NCI-H748 (cell line): ENCODE data around the gene GRAP2.
"Not testable (repeated sequence)": the region's sequence is repeated elsewhere in the genome, so short reads cannot be mapped to it uniquely, and the experiment has no call there.

Source experiments
- DNase-seq: peaks from one replicate; lab custom pipeline; 2025; ENCODE audit not compliant: unreplicated experiment; lab: John Stamatoyannopoulos, UW

The GRAP2 gene

GRCh38 chr22:39900306-39901227 is at the start of gene GRAP2:
Gene GRAP2, plus strand, starts transcription at chr22:39901084. Its CDS starts 46,023 bp downstream, at chr22:39947107.
- no peak for DNase-seq

DNA sequence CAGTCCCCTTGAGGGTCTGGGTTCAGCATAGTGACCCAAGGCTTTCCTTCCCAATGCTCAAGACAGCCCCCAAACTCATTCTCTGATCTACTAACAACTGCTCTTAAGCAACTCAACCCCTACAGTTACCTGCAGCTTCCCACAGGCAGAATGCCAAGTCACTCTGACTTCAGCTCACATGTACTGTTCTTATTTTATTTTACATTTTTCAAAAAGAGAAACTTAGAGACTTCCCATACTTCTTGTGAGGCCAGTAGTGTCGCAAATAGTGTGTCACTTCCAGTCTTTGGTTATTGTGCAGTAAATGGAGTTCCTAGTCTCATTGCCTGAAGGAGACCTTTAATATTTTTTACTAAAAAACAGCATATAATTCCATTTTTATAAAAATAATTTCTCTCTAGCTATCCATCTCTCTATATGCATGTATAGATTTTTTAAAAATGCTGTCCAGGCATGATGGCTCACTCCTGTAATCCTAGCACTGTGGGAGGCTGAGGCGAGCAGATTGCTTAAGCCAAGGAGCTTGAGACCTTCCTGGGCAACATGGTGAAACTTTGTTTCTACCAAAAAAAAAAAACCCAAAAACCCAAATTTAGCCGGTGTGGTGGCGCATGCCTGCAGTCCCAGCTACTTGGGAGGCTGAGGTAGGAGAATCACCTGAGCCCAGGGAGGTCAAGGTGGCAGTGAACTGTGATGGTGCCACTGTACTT is 49.1 kb upstream of the GRAP2 start:
- DNase-seq: no peak

- no peak for DNase-seq
Observed at GRCh38 chr22:39852799-39853198, 48.1 kb upstream of the GRAP2 start.

DNA sequence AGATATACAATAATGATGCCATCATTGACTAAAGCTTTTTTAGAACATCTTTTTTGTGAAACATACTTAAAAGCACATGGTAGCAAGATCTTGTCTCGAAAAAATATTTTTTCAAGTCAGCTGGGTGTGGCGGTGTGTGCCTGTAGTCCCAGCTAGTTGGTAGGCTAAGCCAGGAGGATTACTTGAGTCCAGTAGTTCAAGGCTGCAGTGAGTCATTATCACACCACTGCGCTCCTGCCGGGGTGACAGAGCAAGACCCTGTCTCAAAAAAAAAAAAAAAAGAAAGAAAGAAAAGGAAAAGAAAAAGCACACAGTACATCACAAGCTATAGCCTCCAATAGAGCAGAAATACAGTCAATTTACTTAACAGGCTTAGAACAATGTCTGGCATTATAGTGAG is 44.3 kb upstream of the GRAP2 start:
- DNase-seq: no peak

- no peak for DNase-seq
Observed at GRCh38 chr22:39859903-39860588, 40.8 kb upstream of the GRAP2 start.

DNA sequence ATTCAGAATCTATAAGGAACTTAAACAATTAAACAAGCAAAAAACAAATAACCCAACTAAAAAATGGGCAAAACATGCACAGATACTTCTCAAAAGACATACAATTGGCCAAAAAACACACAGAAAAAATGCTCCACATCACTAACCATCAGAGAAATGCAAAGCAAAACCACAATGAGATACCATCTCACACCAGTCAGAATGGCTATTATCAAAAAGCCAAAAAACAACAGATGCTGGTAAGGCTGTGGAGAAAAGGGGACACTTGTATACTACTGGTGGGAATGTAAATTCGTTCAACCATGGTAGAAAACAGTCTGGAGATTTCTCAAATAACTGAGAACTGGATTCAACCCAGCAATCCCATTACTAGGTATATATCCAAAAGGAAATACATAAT is 32.1 kb upstream of the GRAP2 start:
- no peak for DNase-seq

DNA sequence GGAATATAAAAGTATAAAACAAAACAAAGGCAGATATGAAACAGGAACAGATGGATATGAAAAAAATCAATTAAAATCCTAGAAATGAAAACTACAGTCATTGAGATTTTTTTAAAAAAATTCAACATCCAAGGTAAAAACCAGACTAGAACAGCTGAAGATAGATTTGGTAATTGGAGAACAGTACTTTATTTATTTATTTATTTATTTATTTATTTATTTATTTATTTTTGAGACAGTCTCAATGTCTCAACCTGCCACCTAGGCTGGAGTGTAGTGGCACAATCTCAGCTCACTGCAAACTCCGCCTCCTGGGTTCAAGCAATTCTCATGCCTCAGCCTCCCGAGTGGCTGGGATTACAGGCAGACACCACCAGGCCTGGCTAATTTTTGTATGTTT is 31.1 kb upstream of the GRAP2 start:
- DNase-seq: not testable (repeated sequence)

- no peak for DNase-seq
Observed at GRCh38 chr22:39871008-39871798, 29.7 kb upstream of the GRAP2 start.

DNA sequence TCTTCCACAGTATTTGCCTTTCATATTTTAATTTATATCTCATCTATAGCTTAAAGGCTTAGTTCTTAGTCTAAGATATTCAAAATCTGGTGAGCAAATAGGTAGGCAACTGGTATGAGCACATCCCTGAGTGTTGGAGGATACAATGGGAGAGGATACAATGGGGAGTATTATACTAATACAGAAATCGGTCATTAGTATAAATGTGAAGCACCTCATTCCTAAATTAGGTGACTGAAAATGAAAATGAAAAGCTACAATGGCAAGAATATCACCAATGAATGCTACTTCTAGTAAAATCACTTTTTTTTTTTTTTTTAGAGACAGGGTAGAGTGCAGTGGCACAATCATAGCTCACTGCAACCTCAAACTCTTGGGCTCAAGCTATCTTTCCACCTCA is 28.3 kb upstream of the GRAP2 start:
- DNase-seq: no peak

- DNase-seq: no peak
Observed at GRCh38 chr22:39873965-39874364, 26.9 kb upstream of the GRAP2 start.

- peak; percentile 1 for DNase-seq
Observed at GRCh38 chr22:39875176-39875885, 25.6 kb upstream of the GRAP2 start.

DNA sequence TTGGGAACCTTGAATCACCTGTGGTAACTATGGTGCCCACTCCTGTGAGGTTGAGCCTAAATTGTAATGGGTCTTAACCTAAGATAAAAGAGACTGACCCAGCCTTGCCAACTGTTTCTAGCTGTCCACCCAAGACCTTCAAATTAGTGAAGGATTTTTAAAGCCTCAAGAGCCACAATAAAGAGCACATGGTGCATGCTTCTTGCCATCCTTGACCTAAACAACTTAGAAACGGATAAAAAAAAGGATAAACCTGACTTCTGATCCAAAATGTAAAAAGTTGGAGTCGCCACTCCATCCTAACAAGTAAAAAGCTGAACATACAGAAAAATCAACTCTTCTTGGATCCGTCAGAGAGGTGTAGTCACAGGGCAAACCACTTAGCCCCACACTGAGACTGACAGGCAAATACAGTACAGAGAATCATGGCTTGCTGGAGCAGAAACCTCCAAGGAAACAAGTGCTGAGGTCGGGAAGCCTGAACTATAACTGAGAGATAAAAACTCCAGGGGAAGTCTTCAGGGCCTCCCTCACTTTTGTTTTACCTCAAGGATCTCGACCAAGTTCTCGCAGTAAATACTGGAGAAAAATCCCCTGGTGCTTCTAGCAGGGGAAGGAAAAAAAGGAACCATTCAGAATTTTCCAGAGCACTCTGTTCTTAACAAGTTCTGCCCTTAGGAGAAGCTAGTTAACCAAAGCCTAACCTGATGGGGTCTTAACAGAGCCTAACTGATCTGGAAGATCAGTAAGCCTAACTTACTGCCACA is 23.6 kb upstream of the GRAP2 start:
- DNase-seq: no peak

DNA sequence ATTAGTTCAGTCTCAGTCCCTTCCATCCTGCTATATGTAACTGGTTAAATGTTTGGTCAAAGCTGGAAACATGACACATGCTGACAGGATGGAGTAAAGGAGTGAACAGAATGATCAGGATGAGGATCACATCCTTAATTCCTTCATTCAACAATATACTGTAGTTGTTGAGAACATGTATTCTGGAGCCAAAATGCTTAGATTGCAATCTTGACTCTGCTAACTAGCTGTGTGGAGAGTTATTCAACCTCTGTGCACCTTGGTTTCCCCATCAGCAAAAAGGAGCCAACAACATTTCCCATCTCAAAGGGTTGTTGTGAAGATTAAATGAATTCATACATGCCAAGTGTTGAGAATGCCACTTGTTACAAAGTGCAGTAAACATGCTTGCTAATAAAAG is 20.2 kb upstream of the GRAP2 start:
- DNase-seq: no peak

DNA sequence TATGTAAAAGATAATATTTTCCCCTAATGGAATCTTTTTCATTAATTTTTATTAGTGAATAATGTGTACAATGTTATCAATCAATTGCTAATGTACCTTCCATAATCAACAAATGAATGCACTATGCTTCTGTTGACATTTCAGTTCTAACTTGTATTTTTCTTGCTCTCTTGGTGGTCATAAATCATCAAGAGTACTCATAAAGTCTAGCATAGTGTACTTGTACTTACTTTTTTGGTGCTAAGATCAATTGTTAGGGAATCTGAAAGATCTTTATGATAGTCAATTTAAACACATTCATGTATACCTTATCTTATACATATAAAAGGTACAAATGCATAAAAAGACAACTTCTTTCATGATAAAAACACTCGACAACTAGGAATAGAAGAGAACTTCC is 17.8 kb upstream of the GRAP2 start:
- DNase-seq: no peak

- not testable (repeated sequence) for DNase-seq
Observed at GRCh38 chr22:39889924-39890323, 11.0 kb upstream of the GRAP2 start.

DNA sequence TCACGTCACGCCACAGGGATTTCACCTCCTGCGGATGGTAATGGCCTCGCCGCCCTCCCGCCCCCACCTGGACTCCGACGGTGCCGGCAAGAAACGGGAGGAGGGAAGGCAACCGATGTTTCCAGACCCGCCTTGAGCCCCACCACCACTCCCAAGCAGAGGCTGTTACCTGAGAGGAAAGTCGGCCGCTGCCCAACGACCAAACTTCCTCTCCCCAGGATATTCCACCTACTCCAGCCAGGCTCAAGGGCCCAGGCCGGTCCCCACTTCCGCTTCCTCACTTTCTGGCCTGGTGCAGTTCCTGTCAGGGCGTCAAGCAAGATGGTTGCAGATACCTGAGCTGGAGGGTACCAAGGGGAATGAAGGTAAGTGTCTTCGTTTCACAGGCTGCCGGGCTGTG is 7.4 kb upstream of the GRAP2 start, which contains the start of gene ENTHD1:
ENTHD1 (minus strand) TSS at position 235 of the 400 bp plus-strand sequence. CDS start 6,012 bp downstream, outside the sequence.
- DNase-seq: no peak

DNA sequence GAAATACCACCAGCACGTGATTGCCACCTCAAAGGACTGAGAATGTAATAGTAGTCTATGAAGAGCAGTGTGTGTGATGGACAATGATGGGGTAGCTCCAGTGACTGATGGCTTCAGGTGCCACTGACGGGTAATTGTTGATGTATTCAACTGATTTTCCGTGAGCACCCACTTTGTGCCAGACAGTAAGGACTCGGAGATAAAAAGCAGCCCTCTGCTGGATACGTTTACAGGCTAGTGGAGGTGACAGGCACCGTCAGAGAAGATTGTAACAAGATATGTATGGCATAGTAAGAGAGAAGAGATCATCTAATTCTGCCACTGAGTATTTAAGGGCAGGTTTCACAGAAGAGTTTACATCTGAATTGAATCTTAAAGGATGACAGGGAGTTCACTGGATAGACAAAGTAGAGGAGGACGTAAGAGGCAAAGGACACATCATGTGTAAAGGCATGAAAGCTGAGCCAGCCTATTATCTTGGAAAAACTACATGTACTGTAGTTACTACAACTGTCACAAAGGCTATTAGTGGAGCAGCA is 6.3 kb upstream of the GRAP2 start:
- no peak for DNase-seq

GRCh38 chr22:39895682-39896081 is 5.2 kb upstream of the GRAP2 start:
- DNase-seq: no peak
